CD4-positive, alpha-beta T cell (primary cell): ENCODE results near the gene GRIA4. TPM values are rescaled to one million over a fixed set of nuclear protein-coding genes. Genes with fewer than 3 reads are reported as not detected.
"Not testable (repeated sequence)": the region's sequence is repeated elsewhere in the genome, so short reads cannot be mapped to it uniquely, and the experiment has no call there.

Experiments
- ATAC-seq: fragments of 200-7000 bp; cut with Tn5 transposase; one replicate; pipeline ENCODE4 v1.10.0; 2022; ENCODE audit warnings: mild to moderate bottlenecking; ENCODE audit not compliant: poor library complexity
- CTCF ChIA-PET: fragments of 350-600 bp; sonication (Branson Sonifier 250); formaldehyde crosslinking; loops from one replicate; lab custom pipeline; 2021; ENCODE audit warnings: antibody characterized with exemption, inconsistent platforms; lab: Charles Lee
- POLR2A ChIA-PET: fragments of 350-600 bp; sonication (Branson Sonifier 250); formaldehyde crosslinking; loops from one replicate; lab custom pipeline; 2021; ENCODE audit warnings: antibody characterized with exemption, inconsistent platforms; lab: Charles Lee
- DNase-seq, 14 experiments: peaks; one replicate each; pipeline ENCODE4 v3.0.0-alpha.2; 2013 to 2020; ENCODE audit warnings: mixed read lengths in 2 of 14
- H3K27ac ChIP-seq, 2 donors: one replicate each; pipeline versions ENCODE4 v1.5.1 to v1.7.0; 2013; ENCODE audit warnings: low read length in 2 of 2, low read depth in 1 of 2, mild to moderate bottlenecking in 1 of 2
- H3K27me3 ChIP-seq, 2 experiments: 1 replicate in 1 of 2; 2 replicates in 1 of 2; pipeline versions ENCODE4 v1.6.1 to v1.7.0; 2013; ENCODE audit warnings: low read length in 2 of 2, control low read depth in 1 of 2, mild to moderate bottlenecking in 1 of 2, moderate library complexity in 1 of 2; ENCODE audit not compliant: insufficient read depth in 2 of 2, control insufficient read depth in 1 of 2
- H3K36me3 ChIP-seq: one replicate; pipeline ENCODE4 v1.6.1; 2013; ENCODE audit warnings: low read length, control low read depth; ENCODE audit not compliant: insufficient read depth
- H3K4me1 ChIP-seq: one replicate; pipeline ENCODE4 v1.6.1; 2013; ENCODE audit warnings: low read length, control low read depth; ENCODE audit not compliant: insufficient read depth
- H3K4me3 ChIP-seq: one replicate; pipeline ENCODE4 v1.5.1; 2013; ENCODE audit warnings: mild to moderate bottlenecking, low read length, moderate library complexity
- H3K9me3 ChIP-seq, 2 experiments: 1 replicate in 1 of 2; 2 replicates in 1 of 2; pipeline versions ENCODE4 v1.6.1 to v1.7.0; 2013; ENCODE audit warnings: low read length in 2 of 2, mild to moderate bottlenecking in 2 of 2, control low read depth in 1 of 2, moderate library complexity in 1 of 2; ENCODE audit not compliant: control insufficient read depth in 1 of 2, insufficient read depth in 1 of 2
- H3K27ac Mint-ChIP-seq: one replicate; pipeline ENCODE4 v1.8.0; 2020; ENCODE audit warnings: mixed read lengths
- H3K27me3 Mint-ChIP-seq: one replicate; pipeline ENCODE4 v1.8.0; 2021; ENCODE audit warnings: mixed read lengths
- H3K36me3 Mint-ChIP-seq: one replicate; pipeline ENCODE4 v1.8.0; 2021; ENCODE audit warnings: low read depth, mixed read lengths
- H3K4me1 Mint-ChIP-seq: one replicate; pipeline ENCODE4 v1.8.0; 2021; ENCODE audit warnings: low read depth, mixed read lengths
- H3K4me3 Mint-ChIP-seq: one replicate; pipeline ENCODE4 v1.8.0; 2020; ENCODE audit warnings: mild to moderate bottlenecking, mixed read lengths
- H3K9me3 Mint-ChIP-seq: one replicate; pipeline ENCODE4 v1.8.0; 2020; ENCODE audit warnings: mixed read lengths
- intact Hi-C, 2 experiments: fragments of 100-400 bp; cut with DNase I in 1 of 2; cut with micrococcal nuclease in 1 of 2; formaldehyde crosslinking; loops; one replicate each; pipeline versions ENCODE4 v1.15.1 to v1.9.0; 2023 to 2025; cut with DNase I, micrococcal nuclease
- total RNA-seq, 174 experiments: library from RNA in 2 of 174; stranded (reverse) in 2 of 174; gene quantifications; one replicate each; pipeline ENCODE4 v1.2.3 and lab custom pipeline; 2021 to 2026
- TF ChIP-seq, protein P1 (sequence below): fragments of 200-600 bp; IDR thresholded peaks from one replicate; pipeline ENCODE4 v1.8.0; 2022; ENCODE audit warnings: antibody characterized with exemption, mild to moderate bottlenecking

Gene GRIA4
- total RNA-seq, 2 experiments from 2014 or later: not detected

DNA sequence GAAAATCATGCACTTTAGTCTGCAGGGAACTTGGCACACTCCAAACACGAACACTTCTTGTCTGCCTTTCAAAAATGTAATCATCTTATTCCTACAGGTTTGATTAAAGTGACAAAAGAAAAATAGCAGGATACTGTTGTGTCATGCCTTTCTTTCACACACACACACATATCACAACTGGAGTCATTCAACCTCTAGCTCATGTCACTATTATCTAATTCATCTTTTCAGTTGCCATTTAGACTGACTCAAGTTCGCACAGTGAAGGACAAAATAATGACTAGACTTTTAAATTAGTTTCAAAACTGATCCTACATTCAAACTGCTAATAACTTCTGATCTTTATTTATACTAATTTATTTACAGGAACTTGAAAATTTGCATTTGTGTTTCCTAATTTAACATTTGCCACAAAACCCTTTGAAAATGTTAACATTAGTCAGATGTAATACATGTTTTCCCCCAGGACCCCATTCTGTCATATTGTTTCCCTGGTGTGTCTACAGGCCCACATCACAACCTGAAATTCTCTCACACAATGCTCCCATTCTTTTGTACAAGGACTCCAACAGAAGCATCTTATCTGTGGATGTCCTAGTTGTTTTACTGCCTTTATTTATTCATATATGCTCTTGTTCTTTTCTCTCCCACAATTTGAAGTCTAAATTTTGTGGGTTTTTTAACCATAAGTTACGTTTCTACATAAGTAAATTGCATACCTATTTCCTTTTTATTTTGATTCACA is 171.1 kb downstream of the GRIA4 start:
- Histone ChIP-seq H3K9me3 (no peaks in the 10 kb centered on the region), H3K4me3 (no peak overlapping the region), H3K27ac (no peak overlapping the region), H3K36me3 (no peaks in the 10 kb centered on the region), H3K4me1 (no peaks in the 10 kb centered on the region), H3K27me3 (no peaks in the 10 kb centered on the region)
- intact Hi-C loops: no loop called here
- no peak for DNase-seq
- Mint-ChIP-seq H3K9me3 (no peaks in the 10 kb centered on the region), H3K36me3 (no peaks in the 10 kb centered on the region), H3K27me3 (no peaks in the 10 kb centered on the region), H3K4me1 (no peaks in the 10 kb centered on the region), H3K4me3 (no peak overlapping the region), H3K27ac (no peak overlapping the region)
- ATAC-seq: no peak
- ChIA-PET CTCF (no interaction called here), POLR2A (no interaction called here)
- TF ChIP-seq, protein P1, sequence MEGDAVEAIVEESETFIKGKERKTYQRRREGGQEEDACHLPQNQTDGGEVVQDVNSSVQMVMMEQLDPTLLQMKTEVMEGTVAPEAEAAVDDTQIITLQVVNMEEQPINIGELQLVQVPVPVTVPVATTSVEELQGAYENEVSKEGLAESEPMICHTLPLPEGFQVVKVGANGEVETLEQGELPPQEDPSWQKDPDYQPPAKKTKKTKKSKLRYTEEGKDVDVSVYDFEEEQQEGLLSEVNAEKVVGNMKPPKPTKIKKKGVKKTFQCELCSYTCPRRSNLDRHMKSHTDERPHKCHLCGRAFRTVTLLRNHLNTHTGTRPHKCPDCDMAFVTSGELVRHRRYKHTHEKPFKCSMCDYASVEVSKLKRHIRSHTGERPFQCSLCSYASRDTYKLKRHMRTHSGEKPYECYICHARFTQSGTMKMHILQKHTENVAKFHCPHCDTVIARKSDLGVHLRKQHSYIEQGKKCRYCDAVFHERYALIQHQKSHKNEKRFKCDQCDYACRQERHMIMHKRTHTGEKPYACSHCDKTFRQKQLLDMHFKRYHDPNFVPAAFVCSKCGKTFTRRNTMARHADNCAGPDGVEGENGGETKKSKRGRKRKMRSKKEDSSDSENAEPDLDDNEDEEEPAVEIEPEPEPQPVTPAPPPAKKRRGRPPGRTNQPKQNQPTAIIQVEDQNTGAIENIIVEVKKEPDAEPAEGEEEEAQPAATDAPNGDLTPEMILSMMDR: no peak

GRCh38 chr11:105781807-105782206 is 171.9 kb downstream of the GRIA4 start:
- no peak overlapping the region for H3K27ac ChIP-seq
- no peaks in the 10 kb centered on the region for H3K9me3 ChIP-seq
- Mint-ChIP-seq H3K27ac (no peak overlapping the region), H3K27me3 (no peaks in the 10 kb centered on the region), H3K4me1 (no peaks in the 10 kb centered on the region), H3K36me3 (no peaks in the 10 kb centered on the region), H3K9me3 (no peaks in the 10 kb centered on the region), H3K4me3 (no peak overlapping the region)
- no peaks in the 10 kb centered on the region for H3K27me3 ChIP-seq
- no peaks in the 10 kb centered on the region for H3K36me3 ChIP-seq
- ChIA-PET POLR2A (no interaction called here), CTCF (no interaction called here)
- no peak overlapping the region for H3K4me3 ChIP-seq
- TF ChIP-seq, protein P1: no peak
- DNase-seq: no peak
- intact Hi-C loops: no loop called here
- no peak for ATAC-seq
- H3K4me1 ChIP-seq: no peaks in the 10 kb centered on the region

DNA sequence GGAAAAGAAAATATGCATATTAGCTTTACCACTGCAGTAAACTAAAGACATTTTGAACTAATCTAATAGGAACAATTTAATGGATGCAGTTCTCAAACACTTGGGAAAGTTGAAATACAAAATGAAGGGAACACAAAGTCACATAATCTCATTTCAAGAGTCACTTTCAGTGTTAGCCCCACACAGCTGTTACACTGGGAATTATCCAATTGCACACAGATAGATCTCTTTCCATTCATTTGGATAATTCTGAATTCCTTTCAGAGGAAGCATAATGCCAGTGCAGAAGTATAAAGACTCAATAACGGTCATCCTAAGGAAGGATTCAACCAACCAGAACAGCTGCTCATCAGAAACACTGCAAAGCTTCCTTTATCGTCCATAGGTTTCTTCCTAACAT is 173.3 kb downstream of the GRIA4 start:
- CTCF ChIA-PET: no interaction called here
- no peaks in the 10 kb centered on the region for H3K27me3 ChIP-seq
- POLR2A ChIA-PET: no interaction called here
- TF ChIP-seq, protein P1: no peak
- no peak overlapping the region for H3K4me3 ChIP-seq
- intact Hi-C loops: no loop called here
- no peaks in the 10 kb centered on the region for H3K27me3 Mint-ChIP-seq
- H3K9me3 ChIP-seq: no peaks in the 10 kb centered on the region
- H3K4me1 ChIP-seq: no peaks in the 10 kb centered on the region
- no peaks in the 10 kb centered on the region for H3K36me3 ChIP-seq
- no peak for ATAC-seq
- no peak for DNase-seq
- no peaks in the 10 kb centered on the region for H3K36me3 Mint-ChIP-seq
- H3K27ac Mint-ChIP-seq: no peak overlapping the region
- no peak overlapping the region for H3K4me3 Mint-ChIP-seq
- H3K4me1 Mint-ChIP-seq: no peaks in the 10 kb centered on the region
- no peaks in the 10 kb centered on the region for H3K9me3 Mint-ChIP-seq
- H3K27ac ChIP-seq: no peak overlapping the region

DNA sequence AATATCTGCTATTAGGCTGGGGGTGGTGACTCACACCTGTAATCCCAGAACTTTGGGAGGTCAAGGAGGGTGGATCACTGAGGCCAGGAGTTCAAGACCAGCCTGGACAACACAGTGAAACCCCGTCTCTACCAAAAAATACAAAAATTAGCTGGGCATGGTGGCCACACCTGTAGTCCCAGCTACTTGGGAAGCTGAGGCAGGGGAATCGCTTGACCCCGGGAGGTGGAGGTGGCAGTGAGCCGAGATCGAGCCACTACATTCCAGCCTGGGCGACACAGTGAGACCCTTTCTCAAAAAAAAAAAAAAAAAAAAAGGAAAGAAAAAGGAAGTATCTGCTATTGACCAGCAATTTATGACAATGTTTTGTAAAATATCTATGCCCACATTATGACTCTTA is 176.0 kb downstream of the GRIA4 start:
- CTCF ChIA-PET: not testable (repeated sequence)

More for the DNA sequence above, 176.0 kb downstream of the GRIA4 start:
- H3K27ac ChIP-seq, DNase-seq, H3K4me1 Mint-ChIP-seq, H3K9me3 ChIP-seq, H3K36me3 ChIP-seq, H3K27ac Mint-ChIP-seq, intact Hi-C loops, H3K27me3 Mint-ChIP-seq, POLR2A ChIA-PET, H3K4me3 Mint-ChIP-seq, H3K36me3 Mint-ChIP-seq, H3K4me1 ChIP-seq, ATAC-seq, H3K9me3 Mint-ChIP-seq, H3K27me3 ChIP-seq, H3K4me3 ChIP-seq: not testable (repeated sequence)
